Mesenchymal stem cell (in vitro differentiated cells and primary cell): Measurements from ENCODE around the gene CABLES2.

Experiments used
- DNase-seq: peaks from one replicate; pipeline ENCODE4 v3.0.0-alpha.2; 2013
- H2AFZ ChIP-seq: one replicate; pipeline ENCODE4 v1.6.1; 2013; ENCODE audit warnings: low read depth, mild to moderate bottlenecking, control low read depth, inconsistent platforms, low read length, moderate library complexity
- H2AK5ac ChIP-seq: 2 replicates; pipeline ENCODE4 v1.6.1; 2013; ENCODE audit warnings: low read length, moderate library complexity, mild to moderate bottlenecking, inconsistent platforms; ENCODE audit not compliant: severe bottlenecking
- H2BK120ac ChIP-seq: one replicate; pipeline ENCODE4 v1.6.1; 2013; ENCODE audit warnings: low read depth, mild to moderate bottlenecking, inconsistent platforms, low read length, moderate library complexity
- H2BK12ac ChIP-seq, 2 experiments: one replicate each; pipeline ENCODE4 v1.6.1; 2013; ENCODE audit warnings: inconsistent platforms in 2 of 2, low read length in 2 of 2, mild to moderate bottlenecking in 2 of 2, moderate library complexity in 2 of 2, control low read depth in 1 of 2
- H2BK15ac ChIP-seq: one replicate; pipeline ENCODE4 v1.6.1; 2013; ENCODE audit warnings: mild to moderate bottlenecking, low read depth, inconsistent platforms; ENCODE audit not compliant: poor library complexity, severe bottlenecking
- H2BK5ac ChIP-seq: 2 replicates; pipeline ENCODE4 v1.6.1; 2013; ENCODE audit warnings: low read depth, mild to moderate bottlenecking, low read length, control low read depth, inconsistent platforms; ENCODE audit not compliant: poor library complexity, severe bottlenecking
- H3K14ac ChIP-seq, 2 experiments: one replicate each; pipeline ENCODE4 v1.6.1; 2013; ENCODE audit warnings: inconsistent platforms in 2 of 2, low read length in 2 of 2, control low read depth in 1 of 2, mild to moderate bottlenecking in 1 of 2, moderate library complexity in 1 of 2
- H3K18ac ChIP-seq, 2 experiments: one replicate each; pipeline ENCODE4 v1.6.1; 2013; ENCODE audit warnings: inconsistent platforms in 2 of 2, low read length in 2 of 2, control low read depth in 1 of 2, low read depth in 1 of 2, mild to moderate bottlenecking in 1 of 2
- H3K23ac ChIP-seq, 2 experiments: one replicate each; pipeline ENCODE4 v1.6.1; 2013; ENCODE audit warnings: inconsistent platforms in 2 of 2, low read length in 2 of 2, mild to moderate bottlenecking in 2 of 2, moderate library complexity in 2 of 2, control low read depth in 1 of 2
- H3K27ac ChIP-seq: 2 replicates; pipeline ENCODE4 v1.5.1; 2013; ENCODE audit warnings: mild to moderate bottlenecking, moderate library complexity, low read length, control low read depth, inconsistent platforms; ENCODE audit not compliant: poor library complexity, severe bottlenecking
- H3K27me3 ChIP-seq, 2 experiments: 2 replicates each; pipeline versions ENCODE4 v1.6.1 to v1.7.0; 2013; ENCODE audit warnings: low read length in 2 of 2, mild to moderate bottlenecking in 2 of 2, moderate library complexity in 2 of 2, control low read depth in 1 of 2, inconsistent platforms in 1 of 2; ENCODE audit not compliant: control insufficient read depth in 1 of 2, insufficient read depth in 1 of 2
- H3K36me3 ChIP-seq, 2 experiments: 2 replicates each; pipeline versions ENCODE4 v1.6.1 to v1.7.0; 2013; ENCODE audit warnings: low read length in 2 of 2, control low read depth in 1 of 2, inconsistent platforms in 1 of 2, low read depth in 1 of 2, mild to moderate bottlenecking in 1 of 2; ENCODE audit not compliant: insufficient read depth in 2 of 2, control insufficient read depth in 1 of 2
- H3K4ac ChIP-seq, 2 experiments: one replicate each; pipeline ENCODE4 v1.6.1; 2013; ENCODE audit warnings: inconsistent platforms in 2 of 2, low read length in 2 of 2, mild to moderate bottlenecking in 2 of 2, moderate library complexity in 2 of 2, control low read depth in 1 of 2, low read depth in 1 of 2
- H3K4me1 ChIP-seq: 2 replicates; pipeline ENCODE4 v1.6.1; 2013; ENCODE audit warnings: low read depth, low read length, control low read depth; ENCODE audit not compliant: control insufficient read depth, insufficient read depth
- H3K4me2 ChIP-seq: 2 replicates; pipeline ENCODE4 v1.6.1; 2013; ENCODE audit warnings: low read length, mild to moderate bottlenecking, inconsistent platforms; ENCODE audit not compliant: poor library complexity, severe bottlenecking
- H3K4me3 ChIP-seq, 2 experiments: 2 replicates each; pipeline versions ENCODE4 v1.5.1 to v1.7.0; 2013; ENCODE audit warnings: low read length in 2 of 2, mild to moderate bottlenecking in 2 of 2, control low read depth in 1 of 2, low read depth in 1 of 2; ENCODE audit not compliant: insufficient read depth in 1 of 2
- H3K79me1 ChIP-seq: replicated peaks from 2 replicates; pipeline ENCODE4 v1.6.1; 2013; ENCODE audit warnings: mild to moderate bottlenecking, control low read depth, low read length, inconsistent platforms; ENCODE audit not compliant: poor library complexity, severe bottlenecking
- H3K9ac ChIP-seq: 2 replicates; pipeline ENCODE4 v1.7.0; 2013; ENCODE audit warnings: mild to moderate bottlenecking, low read length, moderate library complexity
- H3K9me3 ChIP-seq: 2 replicates; pipeline ENCODE4 v1.7.0; 2013; ENCODE audit warnings: mild to moderate bottlenecking, low read length; ENCODE audit not compliant: control insufficient read depth
- H4K8ac ChIP-seq: one replicate; pipeline ENCODE4 v1.6.1; 2013; ENCODE audit warnings: inconsistent platforms, mild to moderate bottlenecking, low read length, moderate library complexity
- H4K91ac ChIP-seq: one replicate; pipeline ENCODE4 v1.6.1; 2013; ENCODE audit warnings: mild to moderate bottlenecking, low read length, inconsistent platforms
- WGBS: methylation state at CpG from one replicate; pipeline ENCODE4 v1.1.7; 2013; ENCODE audit warnings: mixed read lengths; 5-methylcytosine and 5-hydroxymethylcytosine counted together

The CABLES2 gene

DNA sequence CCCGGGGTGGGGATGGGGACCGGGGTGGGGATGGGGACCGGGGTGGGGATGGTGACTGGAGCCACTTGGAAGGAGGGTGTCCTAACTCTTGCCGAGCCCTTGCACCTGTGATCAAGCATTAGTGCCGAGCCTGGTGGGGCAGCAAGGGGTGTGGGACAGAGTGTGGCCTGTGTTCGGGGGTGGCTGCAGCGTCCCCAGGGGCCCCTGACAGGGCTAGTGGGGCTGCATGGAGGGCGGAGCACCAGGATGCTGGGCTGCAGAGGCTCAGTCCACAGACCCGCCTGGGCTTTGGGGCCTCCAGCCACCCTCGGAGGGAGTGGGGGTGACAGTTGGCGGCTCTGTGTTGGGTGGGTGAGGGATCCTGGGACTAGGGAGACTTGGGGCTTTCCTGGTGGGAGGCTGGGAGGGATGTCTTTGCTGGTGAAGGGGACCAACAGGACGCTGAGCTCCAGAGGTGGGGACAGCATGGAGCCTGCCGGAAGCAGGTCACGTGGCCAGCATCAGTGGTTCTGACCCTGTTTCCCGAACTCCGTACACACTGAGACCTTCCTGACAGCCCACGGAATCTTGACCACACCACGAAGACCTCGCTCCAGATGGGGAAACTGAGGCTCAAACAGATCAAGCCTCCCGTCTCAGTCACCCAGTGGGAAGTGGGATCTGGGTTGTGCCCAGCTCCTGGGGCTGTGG is 15.7 kb upstream of the CABLES2 start:
- no peaks in the 10 kb centered on the region for H3K36me3 ChIP-seq
- no peak overlapping the region for H2BK120ac ChIP-seq
- no peak overlapping the region for H3K9ac ChIP-seq
- H3K4me3 ChIP-seq: no peak overlapping the region
- H3K4me1 ChIP-seq: peaks cover 5% of the 10 kb centered on the region
- no peaks in the 10 kb centered on the region for H3K9me3 ChIP-seq
- H3K27me3 ChIP-seq: peaks cover 3 to 69% of the 10 kb centered on the region in 2 experiments
- H3K4ac ChIP-seq: no peak overlapping the region
- no peak overlapping the region for H2BK15ac ChIP-seq
- H2AFZ ChIP-seq: no peak overlapping the region
- no peak overlapping the region for H3K4me2 ChIP-seq
- no peak overlapping the region for H3K27ac ChIP-seq
- no peaks in the 10 kb centered on the region for H3K79me1 ChIP-seq
- H3K18ac ChIP-seq: no peak overlapping the region
- no peak overlapping the region for H2BK12ac ChIP-seq
- H3K23ac ChIP-seq: no peak overlapping the region
- no peak for DNase-seq
- no peak overlapping the region for H3K14ac ChIP-seq
- no peak overlapping the region for H4K91ac ChIP-seq
- H4K8ac ChIP-seq: no peak overlapping the region
- WGBS: 88% methylated on average over 19 of the region's 20 CpGs
- no peak overlapping the region for H2BK5ac ChIP-seq
- H2AK5ac ChIP-seq: no peak overlapping the region

DNA sequence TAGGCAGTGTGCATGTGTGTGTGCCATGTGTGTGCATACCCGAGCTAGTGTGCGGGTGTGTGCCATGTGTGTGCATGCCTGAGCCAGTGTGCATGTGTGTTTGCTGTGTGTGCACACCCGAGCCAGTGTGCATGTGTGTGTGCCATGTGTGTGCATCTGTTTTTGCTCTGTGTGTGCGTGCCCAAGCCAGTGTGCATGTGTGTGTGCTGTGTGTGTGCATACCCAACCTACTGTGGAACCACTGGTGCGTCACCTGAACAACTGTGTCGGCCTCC is 14.6 kb upstream of the CABLES2 start:
- DNase-seq: no peak
- no peak overlapping the region for H2BK12ac ChIP-seq
- no peak overlapping the region for H2AFZ ChIP-seq
- peaks cover 7 to 68% of the 10 kb centered on the region in 2 experiments for H3K27me3 ChIP-seq
- no peaks in the 10 kb centered on the region for H3K9me3 ChIP-seq
- H2BK5ac ChIP-seq: no peak overlapping the region
- no peak overlapping the region for H3K18ac ChIP-seq
- H3K27ac ChIP-seq: no peak overlapping the region
- H4K91ac ChIP-seq: peak overlapping the region; percentile 45
- no peak overlapping the region for H3K4me2 ChIP-seq
- H3K79me1 ChIP-seq: no peaks in the 10 kb centered on the region
- no peak overlapping the region for H3K14ac ChIP-seq
- H3K36me3 ChIP-seq: no peaks in the 10 kb centered on the region
- no peak overlapping the region for H3K9ac ChIP-seq
- peaks cover 3% of the 10 kb centered on the region for H3K4me1 ChIP-seq
- no peak overlapping the region for H4K8ac ChIP-seq
- H2BK15ac ChIP-seq: no peak overlapping the region
- H3K4me3 ChIP-seq: no peak overlapping the region
- WGBS: 84% methylated on average over 6 of the region's 6 CpGs
- H2BK120ac ChIP-seq: no peak overlapping the region
- no peak overlapping the region for H2AK5ac ChIP-seq
- no peak overlapping the region for H3K4ac ChIP-seq
- H3K23ac ChIP-seq: no peak overlapping the region

DNA sequence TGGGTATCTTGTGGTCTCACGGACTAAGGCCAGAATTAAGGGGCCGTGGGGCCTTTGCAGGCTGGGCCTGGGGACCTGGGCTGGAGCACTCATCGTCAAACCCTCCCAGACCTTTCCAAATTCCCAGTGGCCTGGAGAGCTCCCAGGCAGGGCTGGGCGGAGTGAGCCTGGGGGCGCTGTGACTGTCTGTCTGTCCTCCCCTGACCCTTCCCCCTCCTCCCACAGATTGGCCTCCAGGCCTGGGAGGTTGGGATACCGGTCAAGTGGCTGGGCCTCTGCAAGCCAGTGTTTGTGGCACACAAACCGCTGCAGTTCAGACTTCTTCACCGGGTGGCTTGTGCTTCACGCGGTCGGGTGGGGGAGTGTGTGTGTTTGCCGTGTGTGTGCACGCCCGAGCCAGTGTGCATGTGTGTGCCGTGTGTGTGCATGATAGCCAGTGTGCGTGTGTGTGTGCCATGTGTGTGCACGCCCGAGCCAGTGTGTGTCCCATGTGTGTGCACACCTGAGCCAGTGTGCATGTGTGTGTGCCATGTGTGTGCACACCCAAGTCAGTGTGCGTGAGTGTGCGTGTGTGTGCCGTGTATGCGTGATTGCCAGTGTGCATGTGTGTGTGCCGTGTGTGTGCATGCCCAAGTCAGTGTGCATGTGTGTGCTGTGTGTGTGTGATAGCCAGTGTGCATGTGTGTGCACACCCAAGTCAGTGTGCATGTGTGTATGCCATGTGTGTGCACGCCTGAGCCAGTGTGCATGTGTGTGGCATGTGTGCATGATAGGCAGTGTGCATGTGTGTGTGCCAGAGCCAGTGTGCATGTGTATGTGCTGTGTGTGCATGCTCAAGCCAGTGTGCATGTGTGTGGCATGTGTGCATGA is 14.0 kb upstream of the CABLES2 start:
- Histone ChIP-seq H3K4me3 (no peak overlapping the region), H3K27ac (no peak overlapping the region), H4K8ac (no peak overlapping the region), H2AK5ac (no peak overlapping the region), H4K91ac (peak overlapping the region; percentile 45), H3K9ac (no peak overlapping the region), H2BK120ac (no peak overlapping the region), H3K4me1 (peaks cover 1% of the 10 kb centered on the region), H2AFZ (no peak overlapping the region), H3K79me1 (no peaks in the 10 kb centered on the region), H3K4me2 (no peak overlapping the region), H2BK15ac (no peak overlapping the region), H3K18ac (no peak overlapping the region), H3K9me3 (no peaks in the 10 kb centered on the region), H3K36me3 (no peaks in the 10 kb centered on the region), H2BK12ac (no peak overlapping the region), H2BK5ac (no peak overlapping the region), H3K23ac (no peak overlapping the region), H3K4ac (no peak overlapping the region), H3K14ac (peak overlapping the region in 1 of 2 experiments; percentile 28), H3K27me3 (peaks cover 4 to 64% of the 10 kb centered on the region in 2 experiments)
- DNase-seq: no peak
- WGBS: 83% methylated on average over 24 of the region's 24 CpGs

DNA sequence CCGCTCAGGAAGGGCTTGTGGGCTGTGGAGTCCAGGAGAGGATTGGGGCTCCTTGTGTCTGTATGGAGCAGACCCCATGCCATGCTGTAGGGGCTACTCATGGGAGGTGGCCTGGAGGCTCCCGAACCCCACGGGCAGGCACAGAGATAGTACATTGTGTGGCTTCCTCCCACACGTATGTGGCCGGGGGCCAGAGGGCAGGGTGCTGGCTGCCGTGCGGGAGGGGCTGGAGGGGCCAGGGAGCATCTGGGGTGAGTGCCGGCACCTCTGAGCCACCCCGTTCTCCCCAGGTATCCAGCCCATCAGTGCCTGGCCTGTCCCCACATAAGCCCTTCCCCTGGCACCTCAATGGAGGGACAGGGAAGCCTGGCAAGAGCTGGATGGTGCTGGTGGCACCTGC is 12.7 kb upstream of the CABLES2 start:
- Histone ChIP-seq H2BK12ac (no peak overlapping the region), H3K4me1 (peaks cover 3% of the 10 kb centered on the region), H3K14ac (no peak overlapping the region), H4K91ac (no peak overlapping the region), H3K18ac (no peak overlapping the region), H3K4me2 (no peak overlapping the region), H3K36me3 (no peaks in the 10 kb centered on the region), H3K79me1 (no peaks in the 10 kb centered on the region), H3K9me3 (no peaks in the 10 kb centered on the region), H3K27me3 (peaks cover 7 to 62% of the 10 kb centered on the region in 2 experiments), H2AFZ (no peak overlapping the region), H3K9ac (no peak overlapping the region), H2AK5ac (no peak overlapping the region), H3K4me3 (no peak overlapping the region), H3K27ac (no peak overlapping the region), H2BK15ac (no peak overlapping the region), H2BK120ac (no peak overlapping the region), H3K4ac (no peak overlapping the region), H4K8ac (no peak overlapping the region), H2BK5ac (no peak overlapping the region), H3K23ac (no peak overlapping the region)
- DNase-seq: no peak
- 84% methylated on average over 9 of the region's 9 CpGs for WGBS
